Breast epithelium (tissue), 4 donors: Measurements from ENCODE around the gene C6orf120. TPM values are rescaled to one million over a fixed set of nuclear protein-coding genes. Genes with fewer than 3 reads are reported as not detected.

Experiments
- DNase-seq, 2 donors: peaks; one replicate each; pipeline ENCODE4 v3.0.0-alpha.2; 2019; ENCODE audit warnings: low spot score in 2 of 2
- H3K27ac ChIP-seq, 2 donors: fragments of 200-600 bp; sonication (generic) in 1 of 2; one replicate each; pipeline ENCODE4 v1.5.1; 2016 to 2019; ENCODE audit warnings: mild to moderate bottlenecking in 1 of 2
- H3K27me3 ChIP-seq, 2 donors: fragments of 200-600 bp; sonication (generic) in 1 of 2; one replicate each; pipeline versions ENCODE4 v1.5.1 to v1.6.0; 2017 to 2019; ENCODE audit warnings: control low read depth in 1 of 2, mild to moderate bottlenecking in 1 of 2
- H3K36me3 ChIP-seq: fragments of 200-600 bp; one replicate; pipeline ENCODE4 v1.5.1; 2019
- H3K4me1 ChIP-seq, 2 donors: fragments of 200-600 bp; sonication (generic); one replicate each; pipeline ENCODE4 v1.5.1; 2016 to 2019; ENCODE audit warnings: control low read depth in 1 of 2
- H3K4me3 ChIP-seq, 3 donors: fragments of 200-600 bp; sonication (generic); 1 replicate in 2 of 3; 2 replicates in 1 of 3; pipeline ENCODE4 v1.5.1; 2016 to 2019; ENCODE audit warnings: mild to moderate bottlenecking in 3 of 3, moderate library complexity in 2 of 3
- H3K9me3 ChIP-seq, 2 donors: fragments of 200-600 bp; sonication (generic) in 1 of 2; one replicate each; pipeline ENCODE4 v1.5.1; 2016 to 2019; ENCODE audit warnings: control low read depth in 1 of 2
- POLR2A ChIP-seq: fragments of 450-650 bp; IDR thresholded peaks from one replicate; pipeline ENCODE4 v1.6.1; 2016; ENCODE audit warnings: antibody characterized with exemption, mild to moderate bottlenecking, moderate library complexity
- POLR2AphosphoS5 ChIP-seq, 3 donors: sonication (generic); formaldehyde crosslinking; IDR thresholded peaks; one replicate each; pipeline ENCODE4 v1.6.1; 2017; ENCODE audit warnings: antibody characterized with exemption in 3 of 3
- intact Hi-C: fragments of 100-400 bp; cut with DNase I; formaldehyde crosslinking; loops from one replicate; pipeline ENCODE4 v1.15.1; 2023; ENCODE audit warnings: low total_unique reads
- total RNA-seq, 3 donors: library from RNA; depleted of rRNA; stranded (reverse); fragments of >200 nt; gene quantifications; one replicate each; pipeline ENCODE4 v1.1.0, GENCODE V29; 2016
- TF ChIP-seq, protein P1 (sequence below), 3 donors: fragments of 450-650 bp; IDR thresholded peaks; one replicate each; pipeline ENCODE4 v1.5.1; 2016 to 2017; ENCODE audit warnings: antibody characterized with exemption in 3 of 3, mild to moderate bottlenecking in 3 of 3, moderate library complexity in 3 of 3

The C6orf120 gene
- total RNA-seq, 3 donors from 2014 or later: 29.5 to 49.0 (median 33.4) TPM

DNA sequence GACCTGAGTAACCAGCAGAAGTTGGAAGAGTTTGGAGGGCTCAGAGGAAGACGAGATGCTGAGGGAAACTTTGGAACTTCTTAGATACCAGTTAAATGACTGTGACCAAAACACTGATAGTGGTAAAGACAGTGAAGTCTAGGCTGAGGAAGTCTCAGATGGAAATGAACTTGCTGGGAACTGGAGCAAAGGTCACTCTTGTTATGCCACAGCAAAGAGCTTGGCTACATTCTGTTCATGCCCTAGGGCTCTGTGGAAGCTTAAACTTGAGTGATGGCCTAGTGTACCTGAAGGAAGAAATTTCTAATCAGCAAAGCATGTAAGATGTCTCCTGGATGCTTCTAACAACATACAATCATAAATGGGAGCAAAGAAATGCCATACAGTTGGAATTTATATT is 24.8 kb upstream of the C6orf120 start:
- no peaks in the 10 kb centered on the region for H3K9me3 ChIP-seq
- intact Hi-C loops: no loop called here

DNA sequence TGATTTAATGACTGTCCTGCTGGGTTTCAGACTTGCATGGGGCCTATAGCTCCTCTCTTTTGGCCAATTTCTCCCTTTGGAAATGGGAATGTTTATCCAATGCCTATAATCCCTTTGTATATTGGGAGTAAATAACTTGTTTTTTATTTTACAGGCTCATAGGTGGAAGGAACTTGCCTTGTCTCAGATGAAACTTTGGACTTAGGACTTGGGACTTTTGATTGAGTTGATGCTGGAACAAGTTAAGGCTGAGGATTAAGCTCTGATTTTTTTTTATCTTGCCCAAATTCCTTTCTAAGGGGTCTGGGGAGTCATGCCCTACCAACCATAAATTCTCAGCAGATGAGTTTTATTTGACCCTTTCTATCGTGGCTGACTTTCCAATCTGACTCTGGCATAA is 23.6 kb upstream of the C6orf120 start:
- no peaks in the 10 kb centered on the region for H3K36me3 ChIP-seq
- H3K27me3 ChIP-seq: no peaks in the 10 kb centered on the region
- H3K9me3 ChIP-seq: no peaks in the 10 kb centered on the region
- intact Hi-C loops: no loop called here
- H3K4me1 ChIP-seq: no peaks in the 10 kb centered on the region
- TF ChIP-seq, protein P1, sequence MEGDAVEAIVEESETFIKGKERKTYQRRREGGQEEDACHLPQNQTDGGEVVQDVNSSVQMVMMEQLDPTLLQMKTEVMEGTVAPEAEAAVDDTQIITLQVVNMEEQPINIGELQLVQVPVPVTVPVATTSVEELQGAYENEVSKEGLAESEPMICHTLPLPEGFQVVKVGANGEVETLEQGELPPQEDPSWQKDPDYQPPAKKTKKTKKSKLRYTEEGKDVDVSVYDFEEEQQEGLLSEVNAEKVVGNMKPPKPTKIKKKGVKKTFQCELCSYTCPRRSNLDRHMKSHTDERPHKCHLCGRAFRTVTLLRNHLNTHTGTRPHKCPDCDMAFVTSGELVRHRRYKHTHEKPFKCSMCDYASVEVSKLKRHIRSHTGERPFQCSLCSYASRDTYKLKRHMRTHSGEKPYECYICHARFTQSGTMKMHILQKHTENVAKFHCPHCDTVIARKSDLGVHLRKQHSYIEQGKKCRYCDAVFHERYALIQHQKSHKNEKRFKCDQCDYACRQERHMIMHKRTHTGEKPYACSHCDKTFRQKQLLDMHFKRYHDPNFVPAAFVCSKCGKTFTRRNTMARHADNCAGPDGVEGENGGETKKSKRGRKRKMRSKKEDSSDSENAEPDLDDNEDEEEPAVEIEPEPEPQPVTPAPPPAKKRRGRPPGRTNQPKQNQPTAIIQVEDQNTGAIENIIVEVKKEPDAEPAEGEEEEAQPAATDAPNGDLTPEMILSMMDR (IDR thresholded peaks at IDR 0.05): no peak
- no peak for TF ChIP-seq POLR2AphosphoS5 (IDR thresholded peaks at IDR 0.05)
- no peak for TF ChIP-seq POLR2A
- no peak for DNase-seq
- H3K27ac ChIP-seq: no peak overlapping the region
- H3K4me3 ChIP-seq: no peak overlapping the region

More for the DNA sequence above, 24.8 kb upstream of the C6orf120 start:
- Histone ChIP-seq H3K4me1 (no peaks in the 10 kb centered on the region), H3K27me3 (no peaks in the 10 kb centered on the region), H3K27ac (no peak overlapping the region), H3K36me3 (no peaks in the 10 kb centered on the region), H3K4me3 (no peak overlapping the region)
- DNase-seq: no peak
- TF ChIP-seq POLR2A (no peak), POLR2AphosphoS5 (IDR thresholded peaks at IDR 0.05) (no peak)
- TF ChIP-seq, protein P1 (IDR thresholded peaks at IDR 0.05): no peak

DNA sequence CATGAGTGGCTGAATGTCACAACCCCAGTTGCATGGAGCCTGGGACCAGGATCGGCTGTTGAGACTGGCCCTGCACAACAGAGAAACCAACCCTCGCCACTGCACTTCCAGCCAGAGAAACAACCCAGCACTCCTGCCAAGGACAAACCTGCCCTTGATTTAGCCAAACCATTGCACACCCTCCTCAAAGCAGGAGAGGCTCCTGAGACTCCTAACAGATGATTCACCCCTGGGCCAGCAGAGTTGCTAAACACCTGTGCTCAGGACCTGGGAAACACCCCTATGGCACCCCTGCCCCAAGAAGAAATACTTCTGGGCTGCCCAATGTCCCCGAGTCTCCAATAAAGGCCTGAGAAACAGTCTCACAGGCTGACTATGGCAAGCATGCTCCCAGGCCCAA is 17.9 kb upstream of the C6orf120 start:
- Histone ChIP-seq H3K4me1 (no peaks in the 10 kb centered on the region), H3K27ac (no peak overlapping the region), H3K4me3 (no peak overlapping the region), H3K9me3 (peaks cover 8 to 25% of the 10 kb centered on the region in 2 donors), H3K27me3 (no peaks in the 10 kb centered on the region), H3K36me3 (peaks cover 12% of the 10 kb centered on the region)
- intact Hi-C loops: no loop called here
- TF ChIP-seq, protein P1 (IDR thresholded peaks at IDR 0.05): no peak
- TF ChIP-seq POLR2AphosphoS5 (IDR thresholded peaks at IDR 0.05) (no peak), POLR2A (no peak)
- DNase-seq: no peak

DNA sequence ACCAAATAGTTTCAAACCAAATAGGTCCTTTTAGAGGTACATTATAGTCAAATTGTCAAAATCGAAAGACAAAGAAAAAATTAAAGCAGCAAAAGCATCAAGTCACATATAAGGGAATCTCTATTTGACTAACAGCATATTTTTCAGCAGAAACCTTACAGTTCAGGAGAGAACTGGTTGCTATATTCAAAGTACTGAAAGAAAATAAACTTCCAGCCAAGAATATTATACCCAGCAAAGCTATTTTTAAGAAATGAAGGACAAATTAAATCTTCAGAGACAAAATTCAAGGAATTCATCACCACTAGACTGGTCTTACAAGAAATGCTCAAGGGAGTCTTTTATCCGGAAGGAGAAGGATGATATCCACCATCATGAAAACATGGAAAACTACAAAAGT is 16.1 kb upstream of the C6orf120 start:
- TF ChIP-seq POLR2AphosphoS5 (IDR thresholded peaks at IDR 0.05): no peak
- no peak for TF ChIP-seq POLR2A
- TF ChIP-seq, protein P1 (IDR thresholded peaks at IDR 0.05): no peak
- peaks cover 8 to 25% of the 10 kb centered on the region in 2 donors for H3K9me3 ChIP-seq
- no peak overlapping the region for H3K27ac ChIP-seq
- no peaks in the 10 kb centered on the region for H3K27me3 ChIP-seq
- no peak overlapping the region for H3K4me3 ChIP-seq
- H3K4me1 ChIP-seq: no peaks in the 10 kb centered on the region
- no peak for DNase-seq
- peaks cover 12% of the 10 kb centered on the region for H3K36me3 ChIP-seq
- intact Hi-C loops: no loop called here

DNA sequence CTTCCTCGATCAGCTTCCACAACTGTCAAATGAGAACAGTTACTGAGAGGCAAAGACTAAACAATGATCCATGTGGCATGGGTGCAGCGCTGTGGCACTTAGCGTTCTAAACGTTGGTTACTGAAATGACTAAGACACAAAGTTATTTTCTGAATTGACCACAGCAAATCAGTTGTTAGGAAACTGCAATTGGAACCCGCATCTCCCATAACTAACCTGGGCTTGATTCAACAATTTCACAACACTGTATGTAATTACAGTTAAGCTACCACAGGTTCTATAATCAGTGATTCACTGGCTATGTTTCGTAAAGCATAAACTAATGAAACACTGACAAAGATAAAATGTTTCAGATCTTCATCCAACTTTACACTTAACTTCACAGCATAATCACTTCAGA is 12.6 kb upstream of the C6orf120 start:
- H3K27me3 ChIP-seq: no peaks in the 10 kb centered on the region
- no peak for TF ChIP-seq POLR2AphosphoS5 (IDR thresholded peaks at IDR 0.05)
- TF ChIP-seq, protein P1 (IDR thresholded peaks at IDR 0.05): no peak
- no peak for TF ChIP-seq POLR2A
- H3K4me1 ChIP-seq: no peaks in the 10 kb centered on the region
- H3K4me3 ChIP-seq: no peak overlapping the region
- peaks cover 11 to 35% of the 10 kb centered on the region in 2 donors for H3K9me3 ChIP-seq
- H3K36me3 ChIP-seq: peaks cover 12% of the 10 kb centered on the region
- intact Hi-C loops: no loop called here
- H3K27ac ChIP-seq: no peak overlapping the region
- DNase-seq: no peak
